Fibroblast of lung (primary cell): Measurements from ENCODE around the gene CEP295NL. TPM values are rescaled to one million over a fixed set of nuclear protein-coding genes. Genes with fewer than 3 reads are reported as not detected.
"Not testable (repeated sequence)": the region's sequence is repeated elsewhere in the genome, so short reads cannot be mapped to it uniquely, and the experiment has no call there.

Experiments used
- DNase-seq, 2 donors: peaks; one replicate each; pipeline versions ENCODE4 v3.0.0 to v3.0.0-alpha.2; 2010; ENCODE audit warnings: low read depth in 2 of 2
- H2AFZ ChIP-seq: 2 replicates; pipeline ENCODE4 v1.5.1; 2012; ENCODE audit warnings: low read length, control low read depth, inconsistent platforms
- H3K27ac ChIP-seq: 2 replicates; pipeline ENCODE4 v1.5.1; 2011; ENCODE audit warnings: low read length, control low read depth; ENCODE audit not compliant: insufficient read depth
- H3K27me3 ChIP-seq: 2 replicates; pipeline ENCODE4 v1.5.1; 2011; ENCODE audit warnings: mild to moderate bottlenecking, low read length; ENCODE audit not compliant: control insufficient read depth, insufficient read depth
- H3K36me3 ChIP-seq: 2 replicates; pipeline ENCODE4 v1.5.1; 2011; ENCODE audit warnings: low read length; ENCODE audit not compliant: control insufficient read depth, insufficient read depth
- H3K4me1 ChIP-seq: 2 replicates; pipeline ENCODE4 v1.5.1; 2011; ENCODE audit warnings: low read length; ENCODE audit not compliant: control insufficient read depth, insufficient read depth; ENCODE audit errors: extremely low read depth
- H3K4me2 ChIP-seq: 2 replicates; pipeline ENCODE4 v1.5.1; 2011; ENCODE audit warnings: low read length, control low read depth; ENCODE audit not compliant: insufficient read depth; ENCODE audit errors: extremely low read depth
- H3K4me3 ChIP-seq, 4 experiments: fragments of 200-600 bp in 1 of 4; sonication (generic) in 1 of 4; replicated peaks in 1 of 4; 2 replicates each; pipeline ENCODE4 v1.5.1; 2011 to 2016; ENCODE audit warnings: low read length in 4 of 4, low read depth in 3 of 4, mild to moderate bottlenecking in 3 of 4, control low read depth in 2 of 4, inconsistent platforms in 1 of 4, mixed read lengths in 1 of 4; ENCODE audit not compliant: insufficient read depth in 1 of 4; ENCODE audit errors: control extremely low read depth in 1 of 4
- H3K79me2 ChIP-seq: 2 replicates; pipeline ENCODE4 v1.5.1; 2012; ENCODE audit warnings: mild to moderate bottlenecking, low read length, inconsistent platforms; ENCODE audit not compliant: control insufficient read depth, insufficient read depth
- H3K9ac ChIP-seq: 2 replicates; pipeline ENCODE4 v1.5.1; 2011; ENCODE audit warnings: mild to moderate bottlenecking, low read length, control low read depth; ENCODE audit not compliant: insufficient read depth
- H3K9me3 ChIP-seq: 2 replicates; pipeline ENCODE4 v1.5.1; 2012; ENCODE audit warnings: low read depth, low read length; ENCODE audit not compliant: control insufficient read depth, insufficient read depth
- H4K20me1 ChIP-seq: 2 replicates; pipeline ENCODE4 v1.5.1; 2011; ENCODE audit warnings: low read length; ENCODE audit not compliant: control insufficient read depth, insufficient read depth; ENCODE audit errors: extremely low read depth
- CTCF ChIP-seq, 2 donors: IDR thresholded peaks in 1 of 2; conservative IDR thresholded peaks in 1 of 2; 1 replicate in 1 of 2; 2 replicates in 1 of 2; pipeline ENCODE4 v1.5.1; 2011 to 2012; ENCODE audit warnings: low read length in 2 of 2, control low read depth in 1 of 2, inconsistent platforms in 1 of 2, low read depth in 1 of 2, mild to moderate bottlenecking in 1 of 2
- EZH2 ChIP-seq: IDR thresholded peaks from 2 replicates; pipeline ENCODE4 v1.5.1; 2012; ENCODE audit warnings: low read length, control low read depth, mild to moderate bottlenecking; ENCODE audit errors: missing control alignments
- polyA plus RNA-seq, 2 donors: library from polyadenylated mRNA; depleted of rRNA in 1 of 2; stranded (reverse) in 1 of 2; unstranded in 1 of 2; fragments of >200 nt; gene quantifications; 2 replicates each; pipeline ENCODE4 v1.2.1, GENCODE V29; 2011 to 2012; ENCODE audit warnings: missing spikeins in 1 of 2
- total RNA-seq: library from RNA; depleted of rRNA; stranded (reverse); fragments of >200 nt; gene quantifications from 2 replicates; pipeline ENCODE4 v1.2.1, GENCODE V29; 2014

Gene CEP295NL
- total and polyA plus RNA-seq, 2 donors (not counting 1 experiment from before 2014, with no cell fraction given) = 0.10 to 2.8 TPM

- H2AFZ ChIP-seq = no peak overlapping the region
- H3K4me2 ChIP-seq = no peak overlapping the region
- no peak for TF ChIP-seq CTCF (conservative IDR thresholded peaks at IDR 0.05 in 1 of 2, IDR thresholded peaks at IDR 0.05 in 1 of 2; ENCODE audit: low read depth in 1 of 2, low read length in 2 of 2)
- TF ChIP-seq EZH2 = no peak
- DNase-seq = no peak
- H3K27ac ChIP-seq = no peak overlapping the region
- H3K79me2 ChIP-seq = no peaks in the 10 kb centered on the region
- no peaks in the 10 kb centered on the region for H3K36me3 ChIP-seq
- H3K4me1 ChIP-seq = no peaks in the 10 kb centered on the region
- H3K9me3 ChIP-seq = peaks cover 1% of the 10 kb centered on the region
- H3K27me3 ChIP-seq = peaks cover 7% of the 10 kb centered on the region
- H3K9ac ChIP-seq = no peak overlapping the region
- no peaks in the 10 kb centered on the region for H4K20me1 ChIP-seq
- H3K4me3 ChIP-seq = no peak overlapping the region
Observed at GRCh38 chr17:78946631-78947030, 43.6 kb upstream of the CEP295NL start.

GRCh38 chr17:78946131-78946530 lies 43.1 kb upstream of the CEP295NL start:
- TF ChIP-seq CTCF (conservative IDR thresholded peaks at IDR 0.05 in 1 of 2, IDR thresholded peaks at IDR 0.05 in 1 of 2; ENCODE audit: low read depth in 1 of 2, low read length in 2 of 2) = no peak
- no peak for TF ChIP-seq EZH2
- H2AFZ ChIP-seq = no peak overlapping the region

DNA sequence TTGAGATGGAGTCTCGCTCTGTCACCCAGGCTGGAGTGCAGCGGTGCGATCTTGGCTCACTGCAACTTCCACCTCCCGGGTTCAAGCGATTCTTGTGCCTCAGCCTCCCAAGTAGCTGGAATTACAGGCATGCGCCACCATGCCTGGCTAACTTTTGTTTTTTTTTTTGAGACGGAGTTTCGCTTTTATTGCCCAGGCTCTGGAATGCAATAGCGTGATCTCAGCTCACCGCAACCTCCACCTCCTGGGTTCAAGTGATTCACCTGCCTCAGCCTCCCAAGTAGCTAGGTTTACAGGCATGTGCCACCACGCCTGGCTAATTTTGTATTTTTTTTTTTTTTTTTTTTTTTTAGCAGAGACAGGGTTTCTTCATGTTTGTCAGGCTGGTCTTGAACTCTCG lies 42.5 kb upstream of the CEP295NL start:
- not testable (repeated sequence) for H3K9me3 ChIP-seq, H3K9ac ChIP-seq, H3K4me2 ChIP-seq, DNase-seq, H3K36me3 ChIP-seq, H2AFZ ChIP-seq, H3K4me3 ChIP-seq, H3K27me3 ChIP-seq, H3K27ac ChIP-seq, H4K20me1 ChIP-seq, H3K4me1 ChIP-seq, H3K79me2 ChIP-seq

More at GRCh38 chr17:78946131-78946530, 43.1 kb upstream of the CEP295NL start:
- no peaks in the 10 kb centered on the region for H3K4me1 ChIP-seq
- no peak for DNase-seq
- H3K9ac ChIP-seq = no peak overlapping the region
- H4K20me1 ChIP-seq = no peaks in the 10 kb centered on the region
- H3K27ac ChIP-seq = no peak overlapping the region
- peaks cover 1% of the 10 kb centered on the region for H3K9me3 ChIP-seq
- H3K27me3 ChIP-seq = peaks cover 7% of the 10 kb centered on the region
- no peak overlapping the region for H3K4me3 ChIP-seq
- H3K36me3 ChIP-seq = no peaks in the 10 kb centered on the region
- H3K79me2 ChIP-seq = no peaks in the 10 kb centered on the region
- H3K4me2 ChIP-seq = no peak overlapping the region
